ENCODE data around the gene SRCIN1. TPM values are rescaled to one million over a fixed set of nuclear protein-coding genes. Genes with fewer than 3 reads are reported as not detected.

SRCIN1 gene
- total RNA-seq, 1 experiment from 2014 or later, result 25.8 TPM

- TF ChIP-seq, protein P1, sequence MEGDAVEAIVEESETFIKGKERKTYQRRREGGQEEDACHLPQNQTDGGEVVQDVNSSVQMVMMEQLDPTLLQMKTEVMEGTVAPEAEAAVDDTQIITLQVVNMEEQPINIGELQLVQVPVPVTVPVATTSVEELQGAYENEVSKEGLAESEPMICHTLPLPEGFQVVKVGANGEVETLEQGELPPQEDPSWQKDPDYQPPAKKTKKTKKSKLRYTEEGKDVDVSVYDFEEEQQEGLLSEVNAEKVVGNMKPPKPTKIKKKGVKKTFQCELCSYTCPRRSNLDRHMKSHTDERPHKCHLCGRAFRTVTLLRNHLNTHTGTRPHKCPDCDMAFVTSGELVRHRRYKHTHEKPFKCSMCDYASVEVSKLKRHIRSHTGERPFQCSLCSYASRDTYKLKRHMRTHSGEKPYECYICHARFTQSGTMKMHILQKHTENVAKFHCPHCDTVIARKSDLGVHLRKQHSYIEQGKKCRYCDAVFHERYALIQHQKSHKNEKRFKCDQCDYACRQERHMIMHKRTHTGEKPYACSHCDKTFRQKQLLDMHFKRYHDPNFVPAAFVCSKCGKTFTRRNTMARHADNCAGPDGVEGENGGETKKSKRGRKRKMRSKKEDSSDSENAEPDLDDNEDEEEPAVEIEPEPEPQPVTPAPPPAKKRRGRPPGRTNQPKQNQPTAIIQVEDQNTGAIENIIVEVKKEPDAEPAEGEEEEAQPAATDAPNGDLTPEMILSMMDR (IDR thresholded peaks at IDR 0.05; ENCODE audit: insufficient read depth in 1 of 2, low read depth in 1 of 2, low read length in 1 of 2, severe bottlenecking in 1 of 2, unreplicated experiment in 1 of 2), result no peak
- Histone ChIP-seq H3K4me3 (ENCODE audit: low read depth, low read length) (no peak overlapping the region), H3K27me3 (replicated peaks; ENCODE audit: control insufficient read depth, insufficient read depth, low read length) (no peaks in the 10 kb centered on the region), H3K4me1 (peaks cover 29% of the 10 kb centered on the region), H3K9me3 (no peaks in the 10 kb centered on the region), H3K36me3 (ENCODE audit: control insufficient read depth, insufficient read depth, low read length) (no peaks in the 10 kb centered on the region)
- DNase-seq, result no peak
- no TSS peak for BruUV-seq (replicated peaks)
- Mint-ChIP-seq H3K27ac (ENCODE audit: unreplicated experiment) (no peak overlapping the region), H3K4me3 (ENCODE audit: unreplicated experiment) (no peak overlapping the region), H3K9me3 (ENCODE audit: unreplicated experiment) (no peaks in the 10 kb centered on the region), H3K27me3 (ENCODE audit: insufficient read depth, unreplicated experiment) (no peaks in the 10 kb centered on the region), H3K36me3 (ENCODE audit: insufficient read depth, unreplicated experiment) (peaks cover 12% of the 10 kb centered on the region), H3K4me1 (ENCODE audit: low read depth, unreplicated experiment) (peaks cover 23% of the 10 kb centered on the region)
- ChIA-PET CTCF (interaction anchor here (2.8 to 4.2 kb wide), 2 partner anchors 38 to 66 kb away, joined by 17 to 35 read pairs; no protein-coding TSS in a partner anchor), POLR2A (no interaction called here)
- intact Hi-C loops (cut with micrococcal nuclease; ENCODE audit: unreplicated experiment), result no loop called here
These were observed 9.1 kb downstream of the SRCIN1 start for GRCh38 chr17:38596651-38597050.

- Histone ChIP-seq H3K4me1 (peaks cover 21% of the 10 kb centered on the region), H3K4me3 (ENCODE audit: low read depth, low read length) (no peak overlapping the region), H3K36me3 (ENCODE audit: control insufficient read depth, insufficient read depth, low read length) (no peaks in the 10 kb centered on the region), H3K27me3 (replicated peaks; ENCODE audit: control insufficient read depth, insufficient read depth, low read length) (no peaks in the 10 kb centered on the region), H3K9me3 (no peaks in the 10 kb centered on the region)
- no TSS peak for BruUV-seq (replicated peaks)
- Mint-ChIP-seq H3K36me3 (ENCODE audit: insufficient read depth, unreplicated experiment) (peaks cover 12% of the 10 kb centered on the region), H3K4me3 (ENCODE audit: unreplicated experiment) (no peak overlapping the region), H3K9me3 (ENCODE audit: unreplicated experiment) (no peaks in the 10 kb centered on the region), H3K27ac (ENCODE audit: unreplicated experiment) (no peak overlapping the region), H3K27me3 (ENCODE audit: insufficient read depth, unreplicated experiment) (no peaks in the 10 kb centered on the region), H3K4me1 (ENCODE audit: low read depth, unreplicated experiment) (peaks cover 15% of the 10 kb centered on the region)
- intact Hi-C loops (cut with micrococcal nuclease; ENCODE audit: unreplicated experiment), result no loop called here
- ChIA-PET CTCF (interaction anchor here (0.5 to 1.1 kb wide), 2 partner anchors 38 to 48 kb away, joined by 3 read pairs; no protein-coding TSS in a partner anchor), POLR2A (no interaction called here)
- no peak for DNase-seq
- TF ChIP-seq, protein P1 (IDR thresholded peaks at IDR 0.05; ENCODE audit: insufficient read depth in 1 of 2, low read depth in 1 of 2, low read length in 1 of 2, severe bottlenecking in 1 of 2, unreplicated experiment in 1 of 2), result no peak
These were observed 9.9 kb downstream of the SRCIN1 start for GRCh38 chr17:38595892-38596291.

GRCh38 chr17:38594152-38594551 is 11.6 kb downstream of the SRCIN1 start:
- H3K27me3 Mint-ChIP-seq (ENCODE audit: insufficient read depth, unreplicated experiment), result no peaks in the 10 kb centered on the region
- H3K4me3 Mint-ChIP-seq (ENCODE audit: unreplicated experiment), result no peak overlapping the region
- intact Hi-C loops (cut with micrococcal nuclease; ENCODE audit: unreplicated experiment), result no loop called here
- Histone ChIP-seq H3K4me1 (peaks cover 15% of the 10 kb centered on the region), H3K4me3 (ENCODE audit: low read depth, low read length) (no peak overlapping the region), H3K9me3 (no peaks in the 10 kb centered on the region), H3K36me3 (ENCODE audit: control insufficient read depth, insufficient read depth, low read length) (no peaks in the 10 kb centered on the region), H3K27me3 (replicated peaks; ENCODE audit: control insufficient read depth, insufficient read depth, low read length) (no peaks in the 10 kb centered on the region)
- H3K27ac Mint-ChIP-seq (ENCODE audit: unreplicated experiment), result no peak overlapping the region
- H3K4me1 Mint-ChIP-seq (ENCODE audit: low read depth, unreplicated experiment), result peaks cover 10% of the 10 kb centered on the region
- peaks cover 12% of the 10 kb centered on the region for H3K36me3 Mint-ChIP-seq (ENCODE audit: insufficient read depth, unreplicated experiment)
- CTCF ChIA-PET, result no interaction called here
- POLR2A ChIA-PET, result no interaction called here
- no TSS peak for BruUV-seq (replicated peaks)
- TF ChIP-seq, protein P1 (IDR thresholded peaks at IDR 0.05; ENCODE audit: insufficient read depth in 1 of 2, low read depth in 1 of 2, low read length in 1 of 2, severe bottlenecking in 1 of 2, unreplicated experiment in 1 of 2), result no peak
- H3K9me3 Mint-ChIP-seq (ENCODE audit: unreplicated experiment), result no peaks in the 10 kb centered on the region
- DNase-seq, result no peak
